ENCODE results near the gene BTBD16. TPM values are rescaled to one million over a fixed set of nuclear protein-coding genes. Genes with fewer than 3 reads are reported as not detected.

BTBD16 gene
- 0.48 to 1.7 TPM (median 0.81 TPM) in 5 replicates for total RNA-seq (2022; extraction: Qiagen RNA extraction; ENCODE audit: low read depth)

DNA sequence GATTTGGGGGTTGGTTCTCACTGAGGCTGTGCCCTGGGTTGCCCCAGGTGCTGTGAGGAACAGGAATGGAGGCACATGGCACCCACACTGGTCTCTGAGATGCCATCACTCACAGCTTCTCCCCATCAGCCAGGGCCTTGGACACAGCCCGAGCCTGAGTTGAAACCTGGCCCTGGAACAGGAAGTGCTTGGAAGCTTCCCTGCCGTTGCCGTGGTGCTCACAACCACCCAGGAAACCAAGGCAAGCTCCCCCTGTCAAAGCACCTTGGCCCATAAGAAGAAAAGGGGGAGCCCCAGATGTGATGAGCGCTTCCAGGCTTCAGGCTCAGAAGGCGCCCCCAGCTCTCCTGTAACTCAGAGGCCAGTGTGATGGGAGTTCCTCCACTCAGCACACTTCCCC, at the start of gene BTBD16:
TSS of gene BTBD16 (plus strand) at position 221 of the 400 bp plus-strand sequence. CDS start 3,786 bp downstream, outside the sequence.

DNA sequence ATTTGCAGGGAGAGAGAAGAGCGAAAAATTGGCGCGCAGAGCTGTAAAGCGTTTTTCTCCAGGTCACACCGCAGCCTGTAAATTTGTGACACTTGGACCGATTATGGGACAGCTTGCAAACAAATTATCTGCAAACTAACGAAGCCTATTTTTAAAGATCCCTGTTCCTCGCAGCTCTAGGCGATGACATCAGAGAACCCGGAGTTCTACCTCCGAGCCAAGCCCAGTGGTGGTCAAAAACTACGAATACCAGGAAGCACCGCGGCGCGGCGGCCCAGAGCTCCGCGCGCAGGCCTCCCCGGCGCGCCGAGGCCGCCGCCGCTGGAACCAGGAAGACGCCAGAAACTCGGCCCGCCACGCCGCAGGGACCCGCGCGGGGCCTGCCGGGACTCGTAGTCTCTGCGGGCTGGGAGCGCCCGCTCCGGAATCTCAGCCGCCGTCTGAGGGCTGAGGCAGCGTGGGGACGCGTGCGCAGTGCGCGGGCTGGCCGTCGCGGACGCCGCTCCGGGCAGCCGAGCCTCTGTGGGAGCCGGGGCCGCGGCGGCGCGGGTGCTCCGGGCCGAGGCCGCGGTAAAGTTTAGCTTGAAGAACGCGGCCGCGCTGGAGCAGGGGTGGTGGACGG, 103.3 kb downstream of the BTBD16 start, which contains the start of gene PLEKHA1:
TSS of gene PLEKHA1 (plus strand) at position 472 of the 622 bp plus-strand sequence. CDS start 18,493 bp downstream, outside the sequence.

Other genes starting within 250 kb of the BTBD16 start
- gene PLEKHA1, start 103.4 kb downstream of the BTBD16 start, total RNA-seq (2022; extraction: Qiagen RNA extraction; ENCODE audit: low read depth): 17.3 to 26.3 TPM (median 21.3 TPM) in 5 replicates
- not detected in 5 replicates for gene ARMS2, start 183.4 kb downstream of the BTBD16 start, total RNA-seq (2022; extraction: Qiagen RNA extraction; ENCODE audit: low read depth)
- 51.9 to 68.9 TPM (median 57.0 TPM) in 5 replicates for gene HTRA1, start 190.3 kb downstream of the BTBD16 start, total RNA-seq (2022; extraction: Qiagen RNA extraction; ENCODE audit: low read depth)

Data from A549 treated with GW870086 at 1 μM for 4 hours (cell line).